Naive thymus-derived CD4-positive, alpha-beta T cell (primary cell): ENCODE data around the gene TCF7L2. TPM values are rescaled to one million over a fixed set of nuclear protein-coding genes. Genes with fewer than 3 reads are reported as not detected.

Experiments
- ATAC-seq: fragments of 150-1000 bp; cut with Tn5 transposase; 2 replicates; pipeline ENCODE4 v1.10.0; 2021; ENCODE audit warnings: mild to moderate bottlenecking, moderate library complexity
- CTCF ChIA-PET: fragments of 350-600 bp; sonication (Branson Sonifier 250); formaldehyde crosslinking; loops from one replicate; lab custom pipeline; 2021; ENCODE audit warnings: antibody characterized with exemption; lab: Charles Lee
- POLR2A ChIA-PET: fragments of 350-600 bp; sonication (Branson Sonifier 250); formaldehyde crosslinking; loops from one replicate; lab custom pipeline; 2021; ENCODE audit warnings: antibody characterized with exemption, inconsistent platforms; lab: Charles Lee
- DNase-seq, 9 donors: peaks; one replicate each; pipeline versions ENCODE4 v3.0.0 to v3.0.0-alpha.2; 2020 to 2022; ENCODE audit warnings: mixed read lengths in 1 of 9
- H3K27ac ChIP-seq: one replicate; pipeline ENCODE4 v1.7.0; 2013; ENCODE audit warnings: mild to moderate bottlenecking, low read depth, low read length, moderate library complexity
- H3K27me3 ChIP-seq, 2 donors: one replicate each; pipeline ENCODE4 v1.7.0; 2013; ENCODE audit warnings: low read length in 2 of 2, mild to moderate bottlenecking in 2 of 2, moderate library complexity in 2 of 2; ENCODE audit not compliant: control insufficient read depth in 2 of 2, insufficient read depth in 2 of 2
- H3K36me3 ChIP-seq, 3 experiments: 1 replicate in 2 of 3; 2 replicates in 1 of 3; pipeline ENCODE4 v1.7.0; 2013; ENCODE audit warnings: low read length in 3 of 3, mild to moderate bottlenecking in 3 of 3, moderate library complexity in 1 of 3; ENCODE audit not compliant: insufficient read depth in 3 of 3, control insufficient read depth in 2 of 3
- H3K4me1 ChIP-seq, 2 donors: one replicate each; pipeline ENCODE4 v1.7.0; 2013; ENCODE audit warnings: low read length in 2 of 2, mild to moderate bottlenecking in 2 of 2, moderate library complexity in 1 of 2; ENCODE audit not compliant: control insufficient read depth in 2 of 2, insufficient read depth in 2 of 2
- H3K4me3 ChIP-seq: 2 replicates; pipeline ENCODE4 v1.7.0; 2013; ENCODE audit warnings: mild to moderate bottlenecking, low read length
- H3K9me3 ChIP-seq, 3 experiments: 1 replicate in 2 of 3; 2 replicates in 1 of 3; pipeline ENCODE4 v1.7.0; 2013; ENCODE audit warnings: low read length in 3 of 3; ENCODE audit not compliant: control insufficient read depth in 2 of 3
- H3K27ac Mint-ChIP-seq, 9 donors: one replicate each; pipeline ENCODE4 v1.8.0; 2020 to 2022; ENCODE audit warnings: mixed read lengths in 9 of 9, mild to moderate bottlenecking in 8 of 9, moderate library complexity in 5 of 9, inconsistent platforms in 2 of 9
- H3K27me3 Mint-ChIP-seq, 5 donors: one replicate each; pipeline ENCODE4 v1.8.0; 2021 to 2022; ENCODE audit warnings: mixed read lengths in 5 of 5, mild to moderate bottlenecking in 1 of 5
- H3K36me3 Mint-ChIP-seq, 5 donors: one replicate each; pipeline ENCODE4 v1.8.0; 2020 to 2022; ENCODE audit warnings: mixed read lengths in 5 of 5, mild to moderate bottlenecking in 3 of 5, inconsistent platforms in 1 of 5
- H3K4me1 Mint-ChIP-seq, 7 donors: one replicate each; pipeline ENCODE4 v1.8.0; 2020 to 2022; ENCODE audit warnings: mixed read lengths in 7 of 7, mild to moderate bottlenecking in 3 of 7, inconsistent platforms in 1 of 7
- H3K4me3 Mint-ChIP-seq, 10 donors: one replicate each; pipeline ENCODE4 v1.8.0; 2020 to 2022; ENCODE audit warnings: mild to moderate bottlenecking in 10 of 10, mixed read lengths in 10 of 10, moderate library complexity in 6 of 10, inconsistent platforms in 2 of 10
- H3K9me3 Mint-ChIP-seq, 11 donors: one replicate each; pipeline ENCODE4 v1.8.0; 2020 to 2022; ENCODE audit warnings: mixed read lengths in 11 of 11, mild to moderate bottlenecking in 4 of 11, inconsistent platforms in 1 of 11, moderate library complexity in 1 of 11
- intact Hi-C, 2 donors: fragments of 100-400 bp; cut with micrococcal nuclease; formaldehyde crosslinking; loops; one replicate each; pipeline ENCODE4 v1.15.1; 2023
- polyA plus RNA-seq, 2 donors: library from polyadenylated mRNA; unstranded; fragments of 300-500 nt; fragmentation: Illumina TruSeq; gene quantifications; one replicate each; pipeline ENCODE4 v1.2.3, GENCODE V29; 2021
- total RNA-seq, 6 experiments: library from RNA in 5 of 6; stranded (reverse) in 5 of 6; gene quantifications; 1 replicate in 5 of 6; 2 replicates in 1 of 6; pipeline ENCODE4 v1.2.3 and lab custom pipeline; 2021 to 2026

Gene TCF7L2
- total and polyA plus RNA-seq, 7 experiments from 2014 or later, result 0.39 to 31.4 (median 3.1) TPM

GRCh38 chr10:112918771-112919170, 31.3 kb upstream of the TCF7L2 start:
- Mint-ChIP-seq H3K27ac (no peak overlapping the region), H3K4me3 (no peak overlapping the region), H3K4me1 (no peaks in the 10 kb centered on the region), H3K27me3 (peaks cover 0 to 7% (median 0%) of the 10 kb centered on the region in 5 donors), H3K36me3 (no peaks in the 10 kb centered on the region), H3K9me3 (no peaks in the 10 kb centered on the region)
- intact Hi-C loops, result no loop called here
- Histone ChIP-seq H3K36me3 (no peaks in the 10 kb centered on the region), H3K27me3 (no peaks in the 10 kb centered on the region), H3K4me1 (no peaks in the 10 kb centered on the region), H3K27ac (no peak overlapping the region), H3K9me3 (no peaks in the 10 kb centered on the region), H3K4me3 (no peak overlapping the region)
- ATAC-seq (no peak), DNase-seq (no peak)
- CTCF ChIA-PET, result no interaction called here
- POLR2A ChIA-PET, result no interaction called here

GRCh38 chr10:112919721-112920120, 30.3 kb upstream of the TCF7L2 start:
- no peak for DNase-seq

GRCh38 chr10:112926906-112927688, 22.9 kb upstream of the TCF7L2 start:
- H3K27me3 Mint-ChIP-seq, result peaks cover 0 to 4% (median 0%) of the 10 kb centered on the region in 5 donors
- intact Hi-C loops, result no loop called here
- no peaks in the 10 kb centered on the region for H3K4me1 Mint-ChIP-seq
- no peak overlapping the region for H3K4me3 Mint-ChIP-seq
- Histone ChIP-seq H3K4me1 (no peaks in the 10 kb centered on the region), H3K4me3 (no peak overlapping the region), H3K27ac (no peak overlapping the region), H3K27me3 (no peaks in the 10 kb centered on the region), H3K36me3 (no peaks in the 10 kb centered on the region), H3K9me3 (no peaks in the 10 kb centered on the region)
- no peak for DNase-seq
- H3K36me3 Mint-ChIP-seq, result peaks cover 0 to 4% (median 0%) of the 10 kb centered on the region in 5 donors
- no peak for ATAC-seq
- ChIA-PET POLR2A (no interaction called here), CTCF (no interaction called here)
- H3K9me3 Mint-ChIP-seq, result peaks cover 0 to 31% (median 5%) of the 10 kb centered on the region in 11 donors
- H3K27ac Mint-ChIP-seq, result no peak overlapping the region

More at GRCh38 chr10:112919721-112920120, 30.3 kb upstream of the TCF7L2 start:
- intact Hi-C loops, result no loop called here
- Histone ChIP-seq H3K27ac (no peak overlapping the region), H3K9me3 (no peaks in the 10 kb centered on the region), H3K4me3 (no peak overlapping the region), H3K27me3 (no peaks in the 10 kb centered on the region), H3K36me3 (no peaks in the 10 kb centered on the region), H3K4me1 (no peaks in the 10 kb centered on the region)
- peaks cover 0 to 7% (median 0%) of the 10 kb centered on the region in 5 donors for H3K27me3 Mint-ChIP-seq
- H3K4me3 Mint-ChIP-seq, result no peak overlapping the region
- ATAC-seq, result no peak
- ChIA-PET POLR2A (no interaction called here), CTCF (interaction anchor here (0.8 kb wide), 1 partner anchor 173 kb away, joined by 3 read pairs; no protein-coding TSS in a partner anchor)
- H3K36me3 Mint-ChIP-seq, result no peaks in the 10 kb centered on the region
- H3K4me1 Mint-ChIP-seq, result no peaks in the 10 kb centered on the region
- no peaks in the 10 kb centered on the region for H3K9me3 Mint-ChIP-seq
- no peak overlapping the region for H3K27ac Mint-ChIP-seq

- ChIA-PET POLR2A (no interaction called here), CTCF (no interaction called here)
- peaks cover 0 to 5% (median 3%) of the 10 kb centered on the region in 5 donors for H3K27me3 Mint-ChIP-seq
- Histone ChIP-seq H3K36me3 (no peaks in the 10 kb centered on the region), H3K4me1 (no peaks in the 10 kb centered on the region), H3K27ac (no peak overlapping the region), H3K4me3 (no peak overlapping the region), H3K9me3 (no peaks in the 10 kb centered on the region), H3K27me3 (no peaks in the 10 kb centered on the region)
- peaks cover 0 to 4% (median 0%) of the 10 kb centered on the region in 5 donors for H3K36me3 Mint-ChIP-seq
- DNase-seq (no peak), ATAC-seq (no peak)
- intact Hi-C loops, result no loop called here
- H3K9me3 Mint-ChIP-seq, result peaks cover 0 to 31% (median 5%) of the 10 kb centered on the region in 11 donors
- no peak overlapping the region for H3K4me3 Mint-ChIP-seq
- H3K4me1 Mint-ChIP-seq, result no peaks in the 10 kb centered on the region
- H3K27ac Mint-ChIP-seq, result no peak overlapping the region
These were observed 22.1 kb upstream of the TCF7L2 start for GRCh38 chr10:112927980-112928379.

- Mint-ChIP-seq H3K9me3 (peaks cover 0 to 31% (median 5%) of the 10 kb centered on the region in 11 donors), H3K36me3 (peaks cover 0 to 4% (median 0%) of the 10 kb centered on the region in 5 donors), H3K27me3 (peaks cover 0 to 5% (median 3%) of the 10 kb centered on the region in 5 donors), H3K27ac (no peak overlapping the region), H3K4me3 (no peak overlapping the region), H3K4me1 (no peaks in the 10 kb centered on the region)
- no peaks in the 10 kb centered on the region for H3K36me3 ChIP-seq
- no peak for DNase-seq
- POLR2A ChIA-PET, result no interaction called here
- no peaks in the 10 kb centered on the region for H3K4me1 ChIP-seq
- CTCF ChIA-PET, result no interaction called here
- H3K27ac ChIP-seq, result no peak overlapping the region
- intact Hi-C loops, result no loop called here
- no peak for ATAC-seq
- no peaks in the 10 kb centered on the region for H3K9me3 ChIP-seq
- no peaks in the 10 kb centered on the region for H3K27me3 ChIP-seq
- no peak overlapping the region for H3K4me3 ChIP-seq
These were observed 17.4 kb upstream of the TCF7L2 start for GRCh38 chr10:112932658-112933057.

GRCh38 chr10:112934193-112934592, 15.9 kb upstream of the TCF7L2 start:
- ChIA-PET CTCF (no interaction called here), POLR2A (no interaction called here)
- DNase-seq (no peak), ATAC-seq (no peak)
- peaks cover 0 to 7% (median 0%) of the 10 kb centered on the region in 5 donors for H3K36me3 Mint-ChIP-seq
- intact Hi-C loops, result no loop called here
- H3K4me3 ChIP-seq, result no peak overlapping the region
- no peaks in the 10 kb centered on the region for H3K27me3 ChIP-seq
- no peak overlapping the region for H3K4me3 Mint-ChIP-seq
- peaks cover 0 to 22% (median 3%) of the 10 kb centered on the region in 11 donors for H3K9me3 Mint-ChIP-seq
- H3K4me1 ChIP-seq, result no peaks in the 10 kb centered on the region
- no peaks in the 10 kb centered on the region for H3K36me3 ChIP-seq
- no peaks in the 10 kb centered on the region for H3K4me1 Mint-ChIP-seq
- H3K9me3 ChIP-seq, result no peaks in the 10 kb centered on the region
- H3K27ac Mint-ChIP-seq, result no peak overlapping the region
- peaks cover 0 to 7% (median 4%) of the 10 kb centered on the region in 5 donors for H3K27me3 Mint-ChIP-seq
- H3K27ac ChIP-seq, result no peak overlapping the region
